ENCODE results near the gene EBF3.

The EBF3 gene

GRCh38 chr10:129887986-129888783 lies 75.9 kb downstream of the EBF3 start:
- DNase-seq (ENCODE audit: low spot score): no peak

- DNase-seq (ENCODE audit: low spot score): no peak
Measured at GRCh38 chr10:129887381-129887905, 76.6 kb downstream of the EBF3 start.

DNA sequence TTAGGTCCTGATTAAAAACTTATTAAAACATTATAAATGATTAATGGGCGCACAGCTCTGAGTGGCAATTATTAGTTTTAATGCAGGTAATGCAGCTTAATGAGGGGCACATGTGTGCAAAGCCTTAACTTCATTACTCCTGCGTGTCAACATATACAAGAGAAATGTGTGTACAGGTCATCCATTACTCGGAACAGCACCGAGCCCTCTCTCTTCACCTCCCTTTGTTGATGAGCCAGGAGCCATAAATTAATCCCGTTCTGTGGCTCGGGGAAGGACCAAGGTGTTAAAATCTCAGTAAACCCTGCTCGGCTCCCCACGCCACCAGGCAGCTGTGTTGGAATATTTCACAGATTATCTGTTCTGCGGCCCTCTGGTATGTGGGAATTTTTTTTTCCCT lies 77.8 kb downstream of the EBF3 start:
- no peak for DNase-seq (ENCODE audit: low spot score)

GRCh38 chr10:129885526-129885925 lies 78.5 kb downstream of the EBF3 start:
- no peak for DNase-seq (ENCODE audit: low spot score)

DNA sequence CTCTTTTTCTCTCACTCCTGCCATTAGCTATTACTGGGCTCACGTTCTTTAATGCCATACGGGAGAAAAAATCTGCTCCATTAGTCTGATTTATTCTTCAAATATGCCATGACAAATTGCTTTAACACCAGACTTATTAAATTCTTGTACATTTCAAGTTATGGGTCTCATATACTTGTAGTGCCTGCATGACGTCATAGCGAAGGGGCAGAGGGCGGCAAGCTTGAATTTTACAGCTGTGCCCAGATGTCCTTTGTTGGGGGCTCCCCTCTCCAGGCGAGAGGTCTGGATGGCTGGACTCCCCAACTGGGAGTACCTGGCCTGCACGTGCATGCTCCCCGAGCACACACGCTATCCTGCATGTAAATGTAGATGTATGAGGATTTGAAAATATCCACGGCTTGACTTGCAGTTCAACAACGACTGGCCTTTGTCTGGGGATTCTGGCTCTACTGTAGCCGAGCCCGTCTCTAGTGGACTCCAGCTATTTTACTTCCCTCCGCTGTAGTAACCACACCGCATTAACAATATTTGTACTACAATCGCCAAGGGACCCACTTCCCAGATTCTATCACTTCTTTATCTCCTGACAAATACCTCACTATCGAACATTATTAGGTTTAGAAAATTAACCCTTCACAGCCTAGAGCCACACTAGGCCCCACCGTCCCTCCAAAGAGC lies 79.5 kb downstream of the EBF3 start:
- DNase-seq (ENCODE audit: low spot score): no peak

DNA sequence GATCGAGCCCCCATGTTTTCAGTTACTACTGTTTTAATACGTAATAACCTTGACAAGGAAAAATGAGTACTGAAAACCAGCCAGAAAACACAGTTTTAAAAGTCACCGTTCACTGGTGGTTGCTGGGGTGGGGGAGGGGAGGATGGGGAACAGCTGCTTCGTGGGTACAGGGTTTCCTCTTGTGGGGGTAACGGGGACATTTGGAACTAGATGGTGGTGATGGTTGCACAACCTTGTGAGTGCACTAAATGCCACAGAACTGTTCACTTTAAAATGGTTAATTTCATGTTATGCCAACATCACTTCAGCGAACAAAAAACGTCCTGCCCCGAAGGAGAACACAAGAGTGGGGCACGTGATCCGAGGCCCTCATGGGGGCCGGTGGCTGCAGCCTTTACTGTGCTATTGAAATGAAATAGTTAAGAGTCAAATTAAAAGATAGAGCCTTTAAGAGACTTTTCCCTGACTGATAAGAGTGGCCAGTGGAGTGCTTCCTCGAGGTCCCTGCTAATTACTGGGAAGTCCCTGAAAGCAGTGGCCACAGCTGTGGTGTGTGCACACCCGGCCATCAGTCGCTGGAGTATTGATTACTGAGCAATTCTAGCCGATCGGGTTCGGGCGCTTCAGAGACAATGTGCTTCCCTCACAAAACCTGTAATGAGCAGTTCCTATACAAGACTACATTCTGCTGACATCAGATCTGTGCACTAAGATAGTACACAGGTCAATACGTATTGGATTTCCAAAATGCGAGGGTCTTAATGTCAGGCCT lies 80.3 kb downstream of the EBF3 start:
- no peak for DNase-seq (ENCODE audit: low spot score)

- no peak for DNase-seq (ENCODE audit: low spot score)
Measured at GRCh38 chr10:129883029-129883428, 81.0 kb downstream of the EBF3 start.

DNA sequence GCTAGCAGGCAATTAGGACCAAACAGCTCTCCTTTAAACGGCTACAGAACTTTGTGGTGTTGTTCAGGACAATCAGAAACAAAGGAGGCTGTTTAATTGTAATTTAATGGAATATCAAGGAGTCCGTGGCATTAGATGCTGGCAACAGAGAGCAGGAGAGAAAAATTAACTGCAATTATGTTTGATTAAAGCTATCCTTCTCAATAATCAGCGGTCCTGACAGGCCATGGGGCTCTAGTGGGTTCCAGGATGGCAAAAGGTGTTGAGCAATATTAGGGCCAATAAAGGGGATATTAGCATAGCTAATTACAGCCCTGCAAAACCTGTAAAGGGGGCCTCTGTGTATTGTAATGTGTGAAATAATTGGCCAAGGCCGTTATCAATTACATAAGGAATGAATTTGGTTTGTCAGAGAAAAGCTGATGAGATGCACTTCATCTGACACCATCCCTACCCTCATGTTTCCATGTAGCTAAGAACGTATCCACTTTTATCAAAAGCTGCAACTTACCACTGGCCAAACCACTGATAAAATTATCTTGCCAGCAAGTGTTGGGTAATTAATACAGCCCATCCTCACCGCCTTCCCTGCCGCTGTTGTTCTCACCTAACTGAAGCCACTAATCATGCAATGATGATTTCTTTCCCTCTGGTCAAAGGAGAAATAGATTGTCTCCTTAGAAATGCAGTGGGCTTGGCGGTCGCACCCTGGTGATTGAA lies 81.6 kb downstream of the EBF3 start:
- no peak for DNase-seq (ENCODE audit: low spot score)

DNA sequence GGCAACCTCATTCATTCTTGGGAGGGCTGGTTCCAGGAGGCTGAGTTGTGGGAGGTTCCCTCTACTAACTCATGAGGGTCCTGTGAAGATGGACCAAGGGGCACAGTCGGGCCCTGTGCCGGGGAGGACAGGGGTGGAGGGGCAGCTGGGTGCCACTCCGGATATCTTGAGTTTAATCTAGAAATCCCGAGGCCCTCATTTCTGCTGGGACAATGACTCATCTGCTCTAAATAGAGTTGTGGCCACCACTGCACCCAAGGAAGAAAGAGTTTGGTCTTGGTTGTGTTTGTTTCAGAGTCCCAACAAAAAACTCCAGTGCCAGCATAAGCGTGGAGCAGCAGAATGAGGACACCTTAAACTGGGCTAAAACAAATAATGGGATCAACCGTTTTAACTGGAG lies 82.4 kb downstream of the EBF3 start:
- DNase-seq (ENCODE audit: low spot score): no peak

- DNase-seq (ENCODE audit: low spot score): no peak
Measured at GRCh38 chr10:129880191-129880870, 83.7 kb downstream of the EBF3 start.

- no peak for DNase-seq (ENCODE audit: low spot score)
Measured at GRCh38 chr10:129879655-129880054, 84.4 kb downstream of the EBF3 start.

GRCh38 chr10:129878835-129879234 lies 85.2 kb downstream of the EBF3 start:
- no peak for DNase-seq (ENCODE audit: low spot score)

GRCh38 chr10:129877773-129878371 lies 86.2 kb downstream of the EBF3 start:
- no peak for DNase-seq (ENCODE audit: low spot score)

DNA sequence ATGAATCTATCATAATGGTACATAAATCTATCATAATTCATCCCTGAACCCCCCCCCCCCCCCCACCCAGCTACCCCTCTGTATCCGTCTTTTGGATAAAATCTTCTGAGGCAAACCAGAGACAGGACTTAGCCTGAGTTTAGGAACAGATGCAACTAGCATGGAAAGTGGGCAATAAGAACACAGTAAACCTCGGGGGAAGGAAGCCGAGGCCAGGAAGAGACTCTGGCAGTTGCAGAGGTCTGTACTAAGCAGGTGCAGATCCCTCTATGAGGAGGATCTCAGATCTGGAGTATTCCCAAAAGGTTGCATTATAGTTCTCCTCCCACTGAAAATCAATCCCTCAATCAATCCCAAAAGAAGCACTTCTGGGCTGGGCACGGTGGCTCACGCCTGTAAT lies 87.2 kb downstream of the EBF3 start:
- DNase-seq (ENCODE audit: low spot score): no peak

DNA sequence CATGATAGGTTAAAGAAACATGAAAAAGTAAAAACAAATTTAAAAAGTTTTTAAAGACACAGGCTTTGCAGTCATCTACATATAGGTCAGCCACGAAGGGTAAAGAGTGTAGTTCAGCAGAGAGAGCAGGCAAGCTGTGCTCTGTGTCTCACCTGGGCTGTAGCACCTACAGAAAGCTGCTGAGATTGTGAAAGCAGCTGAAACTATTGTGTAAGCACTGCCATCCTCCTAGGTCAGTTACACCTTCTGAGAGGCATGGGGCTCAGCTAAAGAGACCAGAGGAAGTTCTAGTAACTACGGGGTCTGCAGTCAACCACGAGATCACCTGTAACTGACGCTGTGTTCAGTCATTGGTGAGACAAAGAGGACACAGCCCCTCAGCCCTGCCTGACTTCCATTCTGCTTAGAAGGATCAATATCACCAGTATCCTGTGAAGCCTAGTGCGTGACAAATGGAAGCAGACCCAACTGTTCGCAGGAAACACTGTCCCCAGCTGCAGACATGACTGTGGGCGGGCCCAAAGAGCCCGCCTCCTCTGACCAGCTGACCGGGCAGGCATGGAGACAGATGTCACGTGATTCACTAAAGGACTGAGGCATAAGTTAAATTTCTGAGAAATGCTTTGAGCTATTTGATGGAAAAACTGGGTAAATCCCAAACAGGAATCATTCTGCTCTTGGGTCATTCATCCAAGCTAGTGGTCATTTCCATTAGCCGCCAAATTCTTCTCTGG lies 87.9 kb downstream of the EBF3 start:
- no peak for DNase-seq (ENCODE audit: low spot score)

- no peak for DNase-seq (ENCODE audit: low spot score)
Measured at GRCh38 chr10:129873351-129873750, 90.7 kb downstream of the EBF3 start.

DNA sequence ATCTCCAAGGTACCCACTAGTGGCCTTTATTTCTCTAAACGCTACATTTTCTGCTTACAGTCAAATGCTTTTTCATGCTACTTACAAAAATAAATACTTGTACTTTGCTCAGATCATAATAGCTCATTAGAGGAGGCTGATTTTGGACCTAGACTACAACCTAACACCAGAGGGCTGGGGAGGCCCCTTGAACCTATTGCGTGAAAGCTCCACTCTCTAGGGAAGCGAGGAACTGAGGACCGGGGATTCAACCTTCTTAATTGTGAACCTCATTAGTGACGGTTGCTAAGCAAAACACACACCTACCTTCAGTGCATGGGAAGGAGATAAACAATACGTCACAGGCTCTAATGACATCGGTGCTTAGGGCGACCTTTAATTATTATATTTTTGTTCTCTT lies 92.1 kb downstream of the EBF3 start:
- no peak for DNase-seq (ENCODE audit: low spot score)

DNA sequence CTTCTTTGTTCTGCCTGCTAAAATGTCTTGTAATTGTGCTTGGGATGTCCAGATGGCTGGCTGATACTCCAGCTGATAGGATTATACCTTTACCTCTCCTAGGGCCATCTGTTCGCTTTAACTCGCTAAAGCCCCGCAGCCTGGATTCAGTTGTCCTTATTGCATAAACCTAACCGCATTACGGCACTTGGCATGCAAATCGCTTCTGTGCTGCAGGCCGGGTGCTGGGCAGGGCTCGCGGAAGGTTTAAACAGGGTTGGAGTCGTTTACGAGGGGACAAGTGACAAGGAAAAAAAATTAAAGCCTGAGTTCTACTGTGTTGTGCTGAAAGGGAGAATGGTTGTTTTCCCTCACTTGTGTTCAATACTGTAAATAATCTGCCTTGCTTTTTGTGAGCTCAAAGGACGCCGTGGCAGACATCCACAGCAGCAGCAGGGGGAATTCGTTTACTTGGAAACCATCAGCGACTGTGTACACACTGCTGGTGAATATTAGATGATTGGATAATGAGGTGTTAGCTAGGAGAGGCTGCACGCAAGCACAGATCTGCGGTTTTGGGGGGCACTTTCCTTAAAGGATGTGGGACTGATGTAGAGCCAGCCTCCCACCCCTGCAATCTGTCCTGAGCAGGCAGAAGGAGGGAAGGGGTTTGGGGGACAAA lies 93.0 kb downstream of the EBF3 start:
- no peak for DNase-seq (ENCODE audit: low spot score)

DNA sequence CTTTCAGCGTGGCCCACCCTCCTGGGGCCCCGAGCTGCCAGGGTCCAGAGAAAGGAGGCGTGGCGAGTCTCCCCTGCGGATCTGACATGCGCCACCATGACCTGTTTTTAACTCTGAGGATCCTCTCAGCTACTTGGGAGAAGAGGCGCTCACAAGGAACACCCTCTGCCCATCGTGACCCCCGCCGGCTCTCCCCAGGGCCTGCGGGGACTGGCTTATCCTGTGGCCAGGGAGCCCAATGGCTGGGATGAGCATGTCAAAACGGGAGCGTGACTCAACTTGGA lies 93.7 kb downstream of the EBF3 start:
- no peak for DNase-seq (ENCODE audit: low spot score)
